H1 (cell line): ENCODE results near the gene ITPR1. TPM values are rescaled to one million over a fixed set of nuclear protein-coding genes. Genes with fewer than 3 reads are reported as not detected.

ENCODE experiments used
- CTCF ChIA-PET: fragments of 300-600 bp; sonication (Branson Sonifier 250); formaldehyde crosslinking; loops from one replicate; lab custom pipeline; 2021; ENCODE audit not compliant: partially characterized antibody; lab: Charles Lee
- POLR2A ChIA-PET: fragments of 300-600 bp; sonication (Branson Sonifier 250); formaldehyde crosslinking; loops from one replicate; lab custom pipeline; 2021; ENCODE audit warnings: inconsistent platforms; ENCODE audit not compliant: partially characterized antibody; lab: Charles Lee
- DNase-seq, 2 experiments: peaks; one replicate each; pipeline versions ENCODE4 v3.0.0 to v3.0.0-alpha.2; 2010 to 2022; ENCODE audit warnings: low spot score in 2 of 2, low read depth in 1 of 2, mixed read lengths in 1 of 2
- FAIRE-seq: peaks from 2 replicates; lab custom pipeline; 2011; peaks lifted over from hg19 to GRCh38; lab: Jason Lieb, UNC
- H2AFZ ChIP-seq: 2 replicates; pipeline ENCODE4 v1.8.1; 2012; ENCODE audit warnings: low read length, inconsistent platforms
- H2AK5ac ChIP-seq: 2 replicates; pipeline ENCODE4 v1.6.1; 2013; ENCODE audit warnings: low read depth, low read length
- H2BK120ac ChIP-seq: replicated peaks from 2 replicates; pipeline ENCODE3; 2013; ENCODE audit warnings: low read depth, low read length, inconsistent platforms
- H2BK12ac ChIP-seq: 2 replicates; pipeline ENCODE4 v1.6.1; 2013; ENCODE audit warnings: low read depth, low read length
- H2BK15ac ChIP-seq: 2 replicates; pipeline ENCODE4 v1.6.1; 2013; ENCODE audit warnings: low read length
- H2BK20ac ChIP-seq: 2 replicates; pipeline ENCODE4 v1.6.1; 2013; ENCODE audit warnings: low read length
- H2BK5ac ChIP-seq: 2 replicates; pipeline ENCODE4 v1.6.1; 2013; ENCODE audit warnings: low read depth, low read length
- H3K14ac ChIP-seq: 2 replicates; pipeline ENCODE4 v1.6.1; 2013; ENCODE audit warnings: inconsistent platforms; ENCODE audit not compliant: insufficient read length
- H3K18ac ChIP-seq: 2 replicates; pipeline ENCODE4 v1.6.1; 2013; ENCODE audit warnings: low read length; ENCODE audit errors: extremely low read depth
- H3K23ac ChIP-seq: 2 replicates; pipeline ENCODE4 v1.6.1; 2013; ENCODE audit warnings: inconsistent platforms; ENCODE audit not compliant: insufficient read length
- H3K23me2 ChIP-seq: 2 replicates; pipeline ENCODE4 v1.6.1; 2013; ENCODE audit warnings: low read depth, low read length
- H3K27ac ChIP-seq: 2 replicates; pipeline ENCODE4 v1.6.1; 2011; ENCODE audit warnings: low read depth, low read length, inconsistent platforms
- H3K27me3 ChIP-seq, 4 experiments: replicated peaks in 1 of 4; 1 replicate in 1 of 4; 2 replicates in 3 of 4; pipeline versions ENCODE4 v1.6.1 to v1.8.1; 2011 to 2013; ENCODE audit warnings: low read length in 3 of 4, mild to moderate bottlenecking in 3 of 4, inconsistent platforms in 2 of 4, mixed read lengths in 2 of 4, moderate library complexity in 1 of 4; ENCODE audit not compliant: control insufficient read depth in 3 of 4, insufficient read depth in 3 of 4; ENCODE audit errors: extremely low read depth in 1 of 4
- H3K36me3 ChIP-seq, 4 experiments: 2 replicates each; pipeline versions ENCODE4 v1.6.1 to v1.8.1; 2011 to 2013; ENCODE audit warnings: mild to moderate bottlenecking in 4 of 4, low read length in 3 of 4, moderate library complexity in 2 of 4, control low read depth in 1 of 4, inconsistent platforms in 1 of 4; ENCODE audit not compliant: insufficient read depth in 4 of 4, control insufficient read depth in 2 of 4
- H3K4ac ChIP-seq: replicated peaks from 2 replicates; pipeline ENCODE3; 2013; ENCODE audit warnings: low read length, low read depth, mixed read lengths, inconsistent platforms; ENCODE audit not compliant: insufficient read length
- H3K4me1 ChIP-seq, 4 experiments: replicated peaks in 1 of 4; 1 replicate in 1 of 4; 2 replicates in 3 of 4; pipeline versions ENCODE4 v1.6.1 to v1.8.1; 2011 to 2013; ENCODE audit warnings: low read length in 3 of 4, inconsistent platforms in 2 of 4, mixed read lengths in 1 of 4; ENCODE audit not compliant: insufficient read depth in 4 of 4, control insufficient read depth in 3 of 4
- H3K4me2 ChIP-seq, 2 experiments: 2 replicates each; pipeline versions ENCODE4 v1.6.1 to v1.8.1; 2011 to 2013; ENCODE audit warnings: low read depth in 2 of 2, low read length in 2 of 2, control low read depth in 1 of 2, inconsistent platforms in 1 of 2, mild to moderate bottlenecking in 1 of 2; ENCODE audit not compliant: insufficient read depth in 1 of 2
- H3K4me3 ChIP-seq, 4 experiments: fragments of 200-600, 300-600 bp in 1 of 4; sonication (generic), shearing (Covaris generic), sonication (Bioruptor Twin) in 1 of 4; 2 replicates each; pipeline versions ENCODE4 v1.5.1 to v1.8.1; 2011 to 2016; ENCODE audit warnings: low read length in 4 of 4, low read depth in 3 of 4, control low read depth in 2 of 4, inconsistent platforms in 2 of 4, mild to moderate bottlenecking in 2 of 4, mixed read lengths in 1 of 4, moderate library complexity in 1 of 4; ENCODE audit not compliant: insufficient read depth in 2 of 4; ENCODE audit errors: extremely low read depth in 1 of 4
- H3K56ac ChIP-seq: replicated peaks from 2 replicates; pipeline ENCODE3; 2013; ENCODE audit warnings: low read depth, mild to moderate bottlenecking, mixed read lengths, low read length, inconsistent platforms; ENCODE audit not compliant: insufficient read length
- H3K79me1 ChIP-seq: 2 replicates; pipeline ENCODE4 v1.6.1; 2013; ENCODE audit warnings: low read depth, low read length, control low read depth
- H3K79me2 ChIP-seq, 2 experiments: 2 replicates each; pipeline versions ENCODE4 v1.6.1 to v1.8.1; 2012 to 2013; ENCODE audit warnings: low read length in 2 of 2, mild to moderate bottlenecking in 2 of 2, inconsistent platforms in 1 of 2; ENCODE audit not compliant: insufficient read depth in 2 of 2, control insufficient read depth in 1 of 2
- H3K9ac ChIP-seq, 4 experiments: replicated peaks in 1 of 4; 1 replicate in 1 of 4; 2 replicates in 3 of 4; pipeline versions ENCODE4 v1.6.1 to v1.8.1; 2011 to 2013; ENCODE audit warnings: low read depth in 3 of 4, low read length in 3 of 4, control low read depth in 2 of 4, mild to moderate bottlenecking in 2 of 4, moderate library complexity in 2 of 4, inconsistent platforms in 1 of 4; ENCODE audit errors: extremely low read depth in 1 of 4
- H3K9me3 ChIP-seq, 2 experiments: 2 replicates each; pipeline versions ENCODE4 v1.6.1 to v1.8.1; 2012 to 2013; ENCODE audit warnings: mild to moderate bottlenecking in 2 of 2, moderate library complexity in 2 of 2, control low read depth in 1 of 2, inconsistent platforms in 1 of 2, low read depth in 1 of 2, low read length in 1 of 2, mixed read lengths in 1 of 2; ENCODE audit not compliant: insufficient read depth in 2 of 2
- H4K20me1 ChIP-seq, 2 experiments: replicated peaks in 1 of 2; 2 replicates each; pipeline versions ENCODE3 to v1.8.1; 2011 to 2013; ENCODE audit warnings: inconsistent platforms in 2 of 2, low read length in 2 of 2, mild to moderate bottlenecking in 1 of 2; ENCODE audit not compliant: insufficient read depth in 2 of 2, control insufficient read depth in 1 of 2
- H4K5ac ChIP-seq: 2 replicates; pipeline ENCODE4 v1.6.1; 2013; ENCODE audit warnings: low read length, low read depth, mixed read lengths, inconsistent platforms; ENCODE audit not compliant: insufficient read length
- H4K8ac ChIP-seq: 2 replicates; pipeline ENCODE4 v1.8.0; 2013; ENCODE audit warnings: mild to moderate bottlenecking, moderate library complexity, low read length, inconsistent platforms; ENCODE audit not compliant: insufficient read depth; ENCODE audit errors: extremely low read depth
- H4K91ac ChIP-seq: replicated peaks from 2 replicates; pipeline ENCODE3; 2013; ENCODE audit warnings: low read length, mixed read lengths, inconsistent platforms; ENCODE audit not compliant: insufficient read length
- ASH2L ChIP-seq: fragments of 200-600, 300-600 bp; sonication (generic); IDR thresholded peaks from one replicate; pipeline ENCODE4 v1.7.1; 2017; ENCODE audit warnings: low read length
- BCL11A ChIP-seq, 2 experiments: IDR thresholded peaks; one replicate each; pipeline ENCODE4 v1.6.1; 2011; ENCODE audit warnings: low read depth in 2 of 2, low read length in 2 of 2, mild to moderate bottlenecking in 2 of 2
- GTF2F1 ChIP-seq: IDR thresholded peaks from 2 replicates; pipeline ENCODE4 v1.6.1; 2012; ENCODE audit warnings: low read depth, low read length, improper control_type of control experiment, borderline replicate concordance
- JUND ChIP-seq: IDR thresholded peaks from 2 replicates; pipeline ENCODE4 v1.6.1; 2011; ENCODE audit warnings: mild to moderate bottlenecking, improper control_type of control experiment, low read length
- NRF1 ChIP-seq: IDR thresholded peaks from 2 replicates; pipeline ENCODE4 v1.6.1; 2011; ENCODE audit warnings: mild to moderate bottlenecking, low read depth, low read length, improper control_type of control experiment
- PHF8 ChIP-seq: fragments of 200-600 bp; sonication (generic); conservative IDR thresholded peaks from 2 replicates; pipeline ENCODE4 v1.7.1; 2012; ENCODE audit warnings: low read depth, mild to moderate bottlenecking, inconsistent platforms, low read length, moderate library complexity
- TBP ChIP-seq: IDR thresholded peaks from 2 replicates; pipeline ENCODE4 v1.6.1; 2011; ENCODE audit warnings: low read depth, low read length, improper control_type of control experiment
- TEAD4 ChIP-seq: IDR thresholded peaks from 2 replicates; pipeline ENCODE4 v1.6.1; 2012; ENCODE audit warnings: low read depth, low read length, inconsistent platforms, mixed read lengths
- WGBS, 2 experiments: shearing (Covaris generic) in 1 of 2; methylation state at CpG; one replicate each; pipeline versions ENCODE4 v1.1.6 to v1.1.7; 2013 to 2015; ENCODE audit warnings: low lambda C conversion rate in 2 of 2, mixed read lengths in 2 of 2, inconsistent platforms in 1 of 2, low coverage in 1 of 2, missing lambda C conversion rate in 1 of 2; ENCODE audit not compliant: insufficient replicate concordance in 2 of 2, insufficient coverage in 1 of 2, insufficient read length in 1 of 2; ENCODE audit errors: extremely low coverage in 1 of 2, missing lambda C conversion rate in 1 of 2; 5-methylcytosine and 5-hydroxymethylcytosine counted together
- polyA plus RNA-seq, 7 experiments: library from polyadenylated mRNA; depleted of rRNA in 3 of 7; stranded (reverse) in 5 of 7; unstranded in 2 of 7; fragments of >200 nt in 5 of 7; fragments of 200-250 nt in 2 of 7; gene quantifications; 1 replicate in 5 of 7; 2 replicates in 1 of 7; 4 replicates in 1 of 7; pipeline versions ENCODE4 v1.2.1 to v1.2.3, GENCODE V29; 2011 to 2013; ENCODE audit warnings: missing spikeins in 2 of 7, mixed read lengths in 2 of 7
- total RNA-seq: library from RNA; stranded (reverse); fragmentation: NEBNext Ultra II Directional; extraction: Animal tissue kit (Norgen Biotek cat#: 25700); gene quantifications from 2 replicates; pipeline ENCODE4 v1.2.1, GENCODE V29; 2021

The ITPR1 gene
- total and polyA plus RNA-seq, 2 of the 8 experiments (the other 6 are each of a cell fraction or from before 2014, with no cell fraction given): 2.5 to 16.3 TPM

GRCh38 chr3:4522947-4523346 lies 29.8 kb downstream of the ITPR1 start:
- no peaks in the 10 kb centered on the region for H3K27me3 ChIP-seq
- no peaks in the 10 kb centered on the region for H3K23me2 ChIP-seq
- no peak overlapping the region for H2BK15ac ChIP-seq
- 92% methylated on average over 7 of the region's 7 CpGs; no CpG with 5 or more reads in 1 of the 2 experiments for WGBS, 2 experiments
- no peaks in the 10 kb centered on the region for H3K79me1 ChIP-seq
- H4K8ac ChIP-seq: no peak overlapping the region
- no peak overlapping the region for H2BK20ac ChIP-seq
- no peak overlapping the region for H3K27ac ChIP-seq
- no peak overlapping the region for H3K4ac ChIP-seq
- H3K18ac ChIP-seq: no peak overlapping the region
- ChIA-PET CTCF (interaction anchor here (0.6 to 2.0 kb wide), 4 partner anchors 106 to 180 kb away, joined by 3 to 8 read pairs (median 3); no protein-coding TSS in a partner anchor), POLR2A (interaction anchor here (2.0 kb wide), 1 partner anchor 29 kb away, joined by 5 read pairs; the partner anchor contains the start of gene ITPR1)
- FAIRE-seq: no peak
- H2BK12ac ChIP-seq: no peak overlapping the region
- H3K9ac ChIP-seq: no peak overlapping the region
- no peak overlapping the region for H2BK120ac ChIP-seq
- H2AK5ac ChIP-seq: no peak overlapping the region
- no peak overlapping the region for H4K91ac ChIP-seq
- no peaks in the 10 kb centered on the region for H3K4me1 ChIP-seq
- no peaks in the 10 kb centered on the region for H3K79me2 ChIP-seq
- no peak overlapping the region for H3K4me2 ChIP-seq
- H4K5ac ChIP-seq: no peak overlapping the region
- no peak overlapping the region for H3K23ac ChIP-seq
- no peak for DNase-seq
- H3K36me3 ChIP-seq: no peaks in the 10 kb centered on the region
- no peak for TF ChIP-seq GTF2F1
- TF ChIP-seq JUND: no peak
- TF ChIP-seq BCL11A (IDR thresholded peaks at IDR 0.05; ENCODE audit: low read depth in 2 of 2, low read length in 2 of 2): no peak
- no peak for TF ChIP-seq ASH2L
- TF ChIP-seq TEAD4: no peak
- TF ChIP-seq NRF1: no peak
- TF ChIP-seq TBP: no peak
- no peak for TF ChIP-seq PHF8
- TF ChIP-seq, all 59 proteins: peak for 0
- no peak overlapping the region for H2AFZ ChIP-seq
- H3K56ac ChIP-seq: no peak overlapping the region
- no peak overlapping the region for H3K14ac ChIP-seq
- no peak overlapping the region for H2BK5ac ChIP-seq
- no peak overlapping the region for H3K4me3 ChIP-seq
- H3K9me3 ChIP-seq: no peaks in the 10 kb centered on the region
- no peaks in the 10 kb centered on the region for H4K20me1 ChIP-seq
